Hindlimb muscle (tissue), 1 donor: Measurements from ENCODE around the gene ALMS1. TPM values are rescaled to one million over a fixed set of nuclear protein-coding genes. Genes with fewer than 3 reads are reported as not detected.
"Not testable (repeated sequence)": the region's sequence is repeated elsewhere in the genome, so short reads cannot be mapped to it uniquely, and the experiment has no call there.

Source experiments
- DNase-seq: peaks from one replicate; pipeline ENCODE4 v3.0.0-alpha.2; 2013
- polyA plus RNA-seq: library from polyadenylated mRNA; unstranded; fragments of 120-200 nt; gene quantifications from one replicate; pipeline ENCODE4 v1.2.1, GENCODE V29; 2013; ENCODE audit not compliant: insufficient read length

Gene ALMS1, protein sequence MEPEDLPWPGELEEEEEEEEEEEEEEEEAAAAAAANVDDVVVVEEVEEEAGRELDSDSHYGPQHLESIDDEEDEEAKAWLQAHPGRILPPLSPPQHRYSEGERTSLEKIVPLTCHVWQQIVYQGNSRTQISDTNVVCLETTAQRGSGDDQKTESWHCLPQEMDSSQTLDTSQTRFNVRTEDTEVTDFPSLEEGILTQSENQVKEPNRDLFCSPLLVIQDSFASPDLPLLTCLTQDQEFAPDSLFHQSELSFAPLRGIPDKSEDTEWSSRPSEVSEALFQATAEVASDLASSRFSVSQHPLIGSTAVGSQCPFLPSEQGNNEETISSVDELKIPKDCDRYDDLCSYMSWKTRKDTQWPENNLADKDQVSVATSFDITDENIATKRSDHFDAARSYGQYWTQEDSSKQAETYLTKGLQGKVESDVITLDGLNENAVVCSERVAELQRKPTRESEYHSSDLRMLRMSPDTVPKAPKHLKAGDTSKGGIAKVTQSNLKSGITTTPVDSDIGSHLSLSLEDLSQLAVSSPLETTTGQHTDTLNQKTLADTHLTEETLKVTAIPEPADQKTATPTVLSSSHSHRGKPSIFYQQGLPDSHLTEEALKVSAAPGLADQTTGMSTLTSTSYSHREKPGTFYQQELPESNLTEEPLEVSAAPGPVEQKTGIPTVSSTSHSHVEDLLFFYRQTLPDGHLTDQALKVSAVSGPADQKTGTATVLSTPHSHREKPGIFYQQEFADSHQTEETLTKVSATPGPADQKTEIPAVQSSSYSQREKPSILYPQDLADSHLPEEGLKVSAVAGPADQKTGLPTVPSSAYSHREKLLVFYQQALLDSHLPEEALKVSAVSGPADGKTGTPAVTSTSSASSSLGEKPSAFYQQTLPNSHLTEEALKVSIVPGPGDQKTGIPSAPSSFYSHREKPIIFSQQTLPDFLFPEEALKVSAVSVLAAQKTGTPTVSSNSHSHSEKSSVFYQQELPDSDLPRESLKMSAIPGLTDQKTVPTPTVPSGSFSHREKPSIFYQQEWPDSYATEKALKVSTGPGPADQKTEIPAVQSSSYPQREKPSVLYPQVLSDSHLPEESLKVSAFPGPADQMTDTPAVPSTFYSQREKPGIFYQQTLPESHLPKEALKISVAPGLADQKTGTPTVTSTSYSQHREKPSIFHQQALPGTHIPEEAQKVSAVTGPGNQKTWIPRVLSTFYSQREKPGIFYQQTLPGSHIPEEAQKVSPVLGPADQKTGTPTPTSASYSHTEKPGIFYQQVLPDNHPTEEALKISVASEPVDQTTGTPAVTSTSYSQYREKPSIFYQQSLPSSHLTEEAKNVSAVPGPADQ (N-terminal part only)
- 16.6 TPM for polyA plus RNA-seq

- peak; percentile 94 for DNase-seq
These were observed at the start of gene ALMS1 for GRCh38 chr2:73385504-73386341. Gene ALMS1, plus strand, starts transcription at chr2:73385836. Its CDS starts 33 bp downstream, at chr2:73385869.

GRCh38 chr2:73337828-73338227 is 47.8 kb upstream of the ALMS1 start:
- DNase-seq, result no peak

DNA sequence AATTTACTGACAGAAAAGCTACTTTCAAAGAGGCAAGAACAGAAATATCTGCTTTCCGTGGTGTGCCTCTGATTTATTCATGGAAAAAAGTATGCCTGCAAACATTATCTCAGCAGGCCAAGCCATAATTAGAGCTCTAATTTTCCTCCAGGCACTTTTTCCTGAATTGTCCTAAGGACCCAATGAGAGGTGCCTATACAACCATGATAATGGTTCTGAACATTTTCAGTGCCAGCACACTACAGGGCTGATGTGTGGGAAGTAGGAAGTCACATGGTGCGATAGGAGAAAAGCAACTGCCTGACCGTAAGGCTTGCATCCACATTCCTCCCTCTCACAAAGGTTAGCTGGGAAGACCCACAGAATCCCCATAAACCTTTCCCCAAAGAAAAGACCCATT is 46.4 kb upstream of the ALMS1 start:
- no peak for DNase-seq

DNA sequence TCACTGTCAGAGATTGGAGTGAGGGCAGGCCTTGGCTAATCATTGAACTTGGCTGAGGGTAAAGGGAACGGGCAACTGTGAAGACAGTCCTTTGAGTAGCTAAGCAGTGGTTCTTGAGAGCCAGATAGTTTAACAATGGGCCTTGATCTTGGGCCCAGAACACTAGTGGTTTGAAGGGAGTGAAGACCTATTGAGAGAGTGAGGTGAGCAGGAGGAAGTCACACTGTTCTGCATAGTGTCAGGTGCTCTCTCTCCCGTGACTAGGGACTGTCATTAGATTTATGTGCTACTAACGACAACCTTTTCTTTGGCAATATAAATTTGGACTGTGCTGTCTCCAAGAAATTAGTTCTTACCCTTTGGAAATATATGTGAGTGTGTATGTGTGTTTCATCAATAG is 44.6 kb upstream of the ALMS1 start:
- DNase-seq, result no peak

DNA sequence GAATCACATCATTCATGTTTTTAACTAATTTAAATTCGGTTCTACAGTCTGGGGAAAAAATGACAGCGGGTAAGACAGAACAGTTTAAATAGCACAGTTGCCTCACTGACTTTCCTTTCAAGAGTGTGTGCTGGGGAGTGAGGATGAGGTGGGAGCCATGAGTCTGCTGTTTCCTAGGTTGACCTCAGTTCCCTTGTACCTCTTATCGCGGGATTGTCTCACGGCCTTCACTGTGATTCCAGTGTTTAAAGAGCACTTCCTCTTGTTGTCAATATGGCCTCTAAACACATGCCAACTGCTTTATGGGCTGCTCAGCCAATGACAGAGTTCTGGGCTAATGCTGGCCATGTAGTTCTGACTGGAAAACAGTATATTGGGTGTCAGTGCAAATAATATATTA is 41.6 kb upstream of the ALMS1 start:
- DNase-seq, result no peak

GRCh38 chr2:73344747-73345146 is 40.9 kb upstream of the ALMS1 start:
- not testable (repeated sequence) for DNase-seq

DNA sequence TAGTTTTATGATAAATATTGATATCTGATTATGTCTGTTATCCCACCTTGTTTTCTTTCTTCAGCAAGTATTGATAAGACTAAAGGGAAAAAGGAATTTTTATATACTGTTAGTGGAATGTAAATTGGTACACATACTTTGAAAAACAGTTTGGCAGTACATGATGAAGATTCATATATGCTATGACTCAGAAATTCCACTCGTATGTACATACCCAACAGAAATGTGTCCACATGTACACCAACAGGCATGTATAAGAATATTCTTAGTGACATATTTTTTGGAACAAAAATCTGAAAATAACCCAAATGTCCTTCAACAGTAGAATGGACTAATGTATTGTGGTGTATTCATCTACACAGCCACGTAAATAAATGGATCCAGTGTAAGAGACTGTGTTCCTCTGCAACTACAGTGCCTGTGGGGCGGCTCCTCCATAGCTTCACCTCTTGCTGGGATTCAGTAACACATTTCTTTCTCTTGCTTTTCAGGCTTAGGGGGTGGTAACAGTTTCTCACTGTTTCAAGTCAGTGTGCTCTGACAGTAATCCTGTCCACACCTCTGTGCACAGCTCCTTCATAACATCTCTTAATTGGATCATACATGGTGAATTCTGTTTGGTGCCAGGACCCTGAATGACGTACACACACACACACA is 35.5 kb upstream of the ALMS1 start:
- DNase-seq, result no peak

DNA sequence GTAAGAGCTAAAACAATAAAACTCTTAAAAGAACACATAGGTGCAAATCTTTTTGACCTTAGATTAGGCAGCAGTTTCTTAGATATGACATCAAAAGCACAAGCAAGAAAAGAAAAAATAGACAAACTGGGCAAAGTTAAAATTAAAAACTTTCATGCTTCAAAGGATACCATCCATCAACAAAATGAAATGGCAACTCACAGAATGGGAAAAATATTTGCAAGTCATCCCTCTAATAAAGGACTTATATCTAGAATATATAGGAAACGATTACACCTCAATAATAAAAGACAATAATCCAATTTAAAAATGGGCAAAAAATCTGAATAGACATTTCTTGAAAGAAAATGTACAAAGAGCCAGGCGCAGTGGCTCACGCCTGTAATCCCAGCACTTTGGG is 29.5 kb upstream of the ALMS1 start:
- no peak for DNase-seq

GRCh38 chr2:73359915-73360697 is 25.5 kb upstream of the ALMS1 start:
- no peak for DNase-seq

GRCh38 chr2:73366060-73366459 is 19.6 kb upstream of the ALMS1 start:
- no peak for DNase-seq

GRCh38 chr2:73368781-73369180 is 16.9 kb upstream of the ALMS1 start:
- DNase-seq, result no peak

- no peak for DNase-seq
These were observed 15.3 kb upstream of the ALMS1 start for GRCh38 chr2:73370348-73370747.

DNA sequence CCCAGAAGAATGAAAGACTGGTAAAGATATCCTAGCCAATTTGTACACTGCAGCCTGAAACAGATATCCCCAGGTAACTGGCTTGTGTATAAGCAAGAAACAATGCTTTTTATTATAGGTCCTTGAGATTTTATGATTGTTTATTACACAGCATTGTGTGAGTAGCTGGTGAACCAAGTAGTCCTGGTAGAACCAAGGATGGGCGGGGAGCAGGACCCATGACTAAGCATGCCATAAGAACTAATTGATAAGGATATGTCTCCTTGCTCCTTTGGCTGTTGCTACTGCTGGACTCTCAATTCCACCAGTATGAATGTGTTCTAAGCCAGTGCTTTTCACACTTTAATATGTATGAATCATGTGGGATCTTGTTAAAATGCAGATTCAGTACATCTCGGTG is 12.3 kb upstream of the ALMS1 start:
- DNase-seq, result no peak

DNA sequence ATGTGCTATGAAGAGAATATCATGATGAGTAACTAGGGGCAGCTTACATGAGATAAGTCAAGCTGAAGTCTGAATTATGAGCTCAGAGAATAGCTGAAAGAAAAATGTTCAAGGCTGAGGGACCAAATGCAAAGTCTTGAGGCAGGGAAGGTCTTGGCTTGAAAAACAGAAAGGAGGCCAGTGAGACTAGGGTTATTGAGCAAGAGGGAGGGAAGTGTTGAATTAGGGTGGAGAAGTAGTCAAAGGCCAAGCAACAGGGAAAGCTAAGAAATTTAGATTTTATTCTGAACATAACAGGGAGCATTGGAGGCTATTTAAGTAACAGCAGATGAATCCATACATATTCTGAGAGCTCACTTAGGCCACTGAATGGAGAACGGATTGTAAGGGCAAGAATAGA is 11.4 kb upstream of the ALMS1 start:
- DNase-seq, result no peak

DNA sequence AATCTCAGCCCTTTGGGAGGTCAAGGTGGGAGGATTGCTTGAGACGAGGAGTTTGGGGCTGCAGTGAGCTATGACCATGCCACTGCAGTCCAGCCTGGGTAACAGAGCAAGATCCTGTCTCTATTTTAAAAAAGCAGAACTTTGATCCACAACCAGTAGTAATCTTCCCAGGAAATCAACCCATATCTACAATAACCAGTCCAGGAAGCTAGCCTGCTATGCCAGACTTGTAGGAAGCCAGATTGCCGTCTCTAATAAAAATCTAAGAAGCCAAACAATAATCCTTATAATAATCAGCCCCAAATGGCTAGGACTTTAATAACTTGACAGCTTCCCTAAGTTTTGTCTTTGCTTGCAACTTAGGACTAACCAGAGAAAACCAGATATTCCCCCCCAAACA is 9.0 kb upstream of the ALMS1 start:
- no peak for DNase-seq

- DNase-seq, result no peak
These were observed 2.6 kb upstream of the ALMS1 start for GRCh38 chr2:73383036-73383435.

DNA sequence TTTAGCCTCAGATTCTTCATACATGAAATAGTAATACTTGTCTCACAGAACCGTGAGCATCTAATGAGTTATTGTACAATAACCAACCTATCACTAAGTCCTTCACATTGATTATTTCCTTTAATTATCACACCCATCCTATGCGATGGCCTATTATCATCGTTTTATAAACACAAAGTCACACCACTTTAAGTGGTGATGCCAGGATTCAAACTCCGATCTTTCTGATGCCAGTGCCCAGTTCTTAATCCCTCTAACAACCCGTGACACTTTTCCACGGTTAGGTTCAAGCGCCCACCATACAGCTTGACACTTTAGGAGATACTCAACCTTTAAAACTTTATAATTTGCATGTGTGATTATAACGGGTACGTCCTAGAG is 523 bp upstream of the ALMS1 start:
- DNase-seq, result no peak

DNA sequence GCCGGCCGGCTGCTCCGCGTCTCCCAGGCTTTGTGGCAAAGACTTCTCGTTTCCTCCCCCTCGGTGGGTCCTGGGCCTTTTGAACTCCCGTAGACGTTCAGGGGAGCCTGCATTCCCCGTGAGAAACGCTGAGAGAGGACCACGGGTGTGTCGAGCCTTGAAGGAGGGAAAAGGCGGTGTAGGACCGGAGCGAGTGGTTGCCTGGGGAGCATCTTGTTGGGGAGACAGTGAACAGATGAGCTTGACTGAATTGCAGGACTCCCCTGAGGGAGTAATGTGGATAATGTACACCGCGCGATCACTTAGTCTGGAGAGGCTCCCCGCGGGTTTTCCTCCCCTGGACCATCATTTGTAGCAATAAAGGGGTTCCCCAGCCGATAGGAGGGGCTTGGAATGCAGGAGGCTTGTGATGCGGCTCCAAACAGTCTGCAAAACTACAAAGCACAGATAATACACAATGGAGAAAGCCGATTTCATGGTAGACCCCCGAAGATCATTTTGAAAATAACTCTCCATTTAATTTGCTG is 769 bp downstream of the ALMS1 start:
- no peak for DNase-seq

DNA sequence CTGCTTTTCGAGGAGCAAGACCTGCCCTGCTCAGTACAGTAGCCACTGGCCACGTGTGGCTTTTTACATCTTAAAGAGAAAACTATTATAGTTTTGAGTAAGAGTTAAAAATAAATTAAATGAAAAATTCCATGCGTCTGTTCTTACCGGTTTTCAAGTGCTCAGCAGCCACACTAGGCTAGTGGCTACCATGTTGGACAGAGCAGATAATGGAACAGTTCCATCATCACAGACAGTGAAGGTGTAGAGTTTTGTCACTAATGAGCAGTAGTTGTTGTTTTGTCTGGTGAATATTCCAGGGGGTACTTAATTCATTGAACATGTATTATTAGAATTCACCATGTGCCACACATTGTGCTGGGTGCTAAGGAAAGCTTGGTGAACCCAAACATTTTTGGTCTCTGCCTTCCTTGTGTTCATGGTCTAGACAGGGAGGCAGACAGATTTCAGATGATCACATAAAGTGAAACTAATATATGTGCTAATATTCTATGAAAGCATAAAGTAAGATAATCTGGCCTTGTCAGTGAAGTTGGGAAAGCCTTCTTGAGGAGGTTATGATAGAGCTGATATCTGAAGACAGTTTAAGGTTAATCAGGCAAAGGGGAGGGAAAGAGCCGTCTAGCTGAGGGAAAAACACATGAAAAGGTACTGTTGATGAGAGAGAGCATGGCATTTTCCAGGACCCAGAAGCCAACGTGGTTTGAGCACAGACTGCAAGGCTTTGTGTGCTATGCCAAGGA is 1.4 kb downstream of the ALMS1 start:
- no peak for DNase-seq
